GM12891 (cell line): ENCODE data around the gene ELOVL5.

Source experiments
- POLR2A ChIP-seq: IDR thresholded peaks from 2 replicates; pipeline ENCODE4 v1.6.1; 2011; ENCODE audit warnings: low read depth, low read length, control low read depth
- POLR2AphosphoS5 ChIP-seq: IDR thresholded peaks from 2 replicates; pipeline ENCODE4 v1.6.1; 2011; ENCODE audit warnings: low read depth, low read length, control low read depth
- POU2F2 ChIP-seq: IDR thresholded peaks from 2 replicates; pipeline ENCODE4 v1.6.1; 2011; ENCODE audit warnings: low read depth, mild to moderate bottlenecking, control low read depth, low read length, moderate library complexity

DNA sequence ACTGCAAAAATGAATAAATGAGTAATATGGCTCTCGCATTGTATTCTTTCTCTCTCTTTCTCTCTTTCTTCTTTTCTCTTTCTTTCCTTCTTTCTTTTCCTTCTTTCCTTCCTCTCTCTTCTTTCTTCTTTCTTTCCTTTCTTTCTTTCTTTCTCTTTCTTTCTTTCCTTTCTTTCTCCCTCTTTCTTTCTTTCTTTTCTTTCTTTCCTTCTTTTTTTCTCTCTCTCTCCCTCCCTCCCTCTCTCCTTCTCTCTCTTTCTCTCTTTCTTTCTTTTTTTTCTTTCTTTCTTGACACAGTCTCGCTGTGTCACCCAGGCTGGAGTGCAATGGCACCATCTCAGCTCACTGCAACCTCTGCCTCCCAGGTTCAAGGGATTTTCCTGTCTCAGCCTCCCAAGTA lies 20.3 kb upstream of the ELOVL5 start:
- no peak for TF ChIP-seq POLR2A
- TF ChIP-seq POLR2AphosphoS5: no peak
- no peak for TF ChIP-seq POU2F2
